GM12801 (cell line): ENCODE data around the gene CEACAM19.

ENCODE experiments used
- CTCF ChIP-seq: IDR thresholded peaks from one replicate; pipeline ENCODE4 v1.5.1; 2011; ENCODE audit warnings: control low read depth; ENCODE audit not compliant: insufficient read length; ENCODE audit errors: extremely low read depth

The CEACAM19 gene

GRCh38 chr19:44722131-44723121, 51.1 kb downstream of the CEACAM19 start:
- TF ChIP-seq CTCF: no peak

- TF ChIP-seq CTCF: no peak
These were observed 52.1 kb downstream of the CEACAM19 start for GRCh38 chr19:44723299-44723951.

- peak; percentile 34 for TF ChIP-seq CTCF
These were observed 52.7 kb downstream of the CEACAM19 start for GRCh38 chr19:44723952-44724319.

- no peak for TF ChIP-seq CTCF
These were observed 54.0 kb downstream of the CEACAM19 start for GRCh38 chr19:44725251-44725650.

- TF ChIP-seq CTCF: no peak
These were observed 54.4 kb downstream of the CEACAM19 start for GRCh38 chr19:44725684-44726083.

GRCh38 chr19:44726465-44726864, 55.2 kb downstream of the CEACAM19 start:
- no peak for TF ChIP-seq CTCF

GRCh38 chr19:44728178-44728577, 56.9 kb downstream of the CEACAM19 start:
- no peak for TF ChIP-seq CTCF
